Measurements from ENCODE around the gene ST6GALNAC6. TPM values are rescaled to one million over a fixed set of nuclear protein-coding genes. Genes with fewer than 3 reads are reported as not detected.

Gene ST6GALNAC6
- total RNA-seq, 1 donor, result 44.0 TPM

DNA sequence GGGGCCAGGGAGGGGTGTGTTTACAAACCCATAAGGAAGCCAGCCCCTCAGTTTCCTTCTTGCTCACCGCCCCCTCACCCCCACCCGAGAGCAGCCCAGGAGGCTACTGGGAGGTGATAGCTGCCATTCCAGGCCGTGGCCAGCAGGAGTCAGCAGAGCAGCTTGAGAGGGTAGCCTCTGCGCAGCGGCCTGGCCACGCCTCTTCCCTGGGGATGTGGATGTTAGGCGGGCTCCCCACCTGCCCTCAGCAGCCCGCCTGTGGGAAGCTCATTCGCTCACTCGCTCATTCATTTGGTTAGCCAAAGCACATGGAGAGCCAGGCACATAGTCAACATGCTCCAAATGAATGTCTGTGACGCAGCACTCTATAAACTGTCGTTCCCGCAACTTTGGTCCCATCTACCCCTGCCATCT, 44.3 kb upstream of the ST6GALNAC6 start:
- DNase-seq (ENCODE audit: low read depth), result peak; percentile 75
- TF ChIP-seq, protein P1, sequence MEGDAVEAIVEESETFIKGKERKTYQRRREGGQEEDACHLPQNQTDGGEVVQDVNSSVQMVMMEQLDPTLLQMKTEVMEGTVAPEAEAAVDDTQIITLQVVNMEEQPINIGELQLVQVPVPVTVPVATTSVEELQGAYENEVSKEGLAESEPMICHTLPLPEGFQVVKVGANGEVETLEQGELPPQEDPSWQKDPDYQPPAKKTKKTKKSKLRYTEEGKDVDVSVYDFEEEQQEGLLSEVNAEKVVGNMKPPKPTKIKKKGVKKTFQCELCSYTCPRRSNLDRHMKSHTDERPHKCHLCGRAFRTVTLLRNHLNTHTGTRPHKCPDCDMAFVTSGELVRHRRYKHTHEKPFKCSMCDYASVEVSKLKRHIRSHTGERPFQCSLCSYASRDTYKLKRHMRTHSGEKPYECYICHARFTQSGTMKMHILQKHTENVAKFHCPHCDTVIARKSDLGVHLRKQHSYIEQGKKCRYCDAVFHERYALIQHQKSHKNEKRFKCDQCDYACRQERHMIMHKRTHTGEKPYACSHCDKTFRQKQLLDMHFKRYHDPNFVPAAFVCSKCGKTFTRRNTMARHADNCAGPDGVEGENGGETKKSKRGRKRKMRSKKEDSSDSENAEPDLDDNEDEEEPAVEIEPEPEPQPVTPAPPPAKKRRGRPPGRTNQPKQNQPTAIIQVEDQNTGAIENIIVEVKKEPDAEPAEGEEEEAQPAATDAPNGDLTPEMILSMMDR (IDR thresholded peaks at IDR 0.05; ENCODE audit: insufficient read depth, low read depth, low read length), result peak; percentile 98
- H3K4me3 ChIP-seq (ENCODE audit: low read depth, low read length), result no peak overlapping the region

DNA sequence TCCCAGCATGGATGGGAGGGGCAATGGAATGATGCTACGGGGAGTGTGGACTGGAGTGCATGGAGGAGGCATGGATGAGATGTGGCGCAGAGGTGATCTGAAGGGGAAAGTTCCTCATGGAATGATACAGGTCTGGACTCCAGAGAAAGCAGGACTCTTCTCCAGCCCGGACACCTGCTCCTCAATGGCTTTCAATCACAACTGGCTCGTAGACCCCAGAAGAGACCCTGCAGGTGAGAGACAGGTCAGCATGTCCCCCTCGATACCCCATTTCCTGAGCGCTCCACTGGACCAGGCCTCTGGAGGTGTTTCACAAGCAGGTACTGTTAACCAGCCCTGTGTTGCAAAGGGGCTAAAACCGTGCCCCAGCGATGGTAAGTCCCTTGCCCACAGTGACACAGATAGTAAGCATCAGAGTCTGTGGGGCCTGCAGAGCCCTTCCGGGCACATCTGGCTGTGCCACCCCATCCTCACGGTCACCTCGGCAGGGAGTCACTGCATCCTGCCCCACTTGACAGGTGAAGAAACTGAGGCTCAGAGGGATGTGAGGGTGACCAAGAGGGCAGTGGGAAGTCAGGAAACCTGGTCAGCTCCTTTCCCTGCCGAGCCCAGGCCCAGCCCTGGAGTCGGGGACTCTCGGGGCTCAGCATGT, 43.7 kb upstream of the ST6GALNAC6 start:
- DNase-seq (ENCODE audit: low read depth), result no peak
- H3K4me3 ChIP-seq (ENCODE audit: low read depth, low read length), result no peak overlapping the region
- TF ChIP-seq, protein P1 (IDR thresholded peaks at IDR 0.05; ENCODE audit: insufficient read depth, low read depth, low read length), result no peak

DNA sequence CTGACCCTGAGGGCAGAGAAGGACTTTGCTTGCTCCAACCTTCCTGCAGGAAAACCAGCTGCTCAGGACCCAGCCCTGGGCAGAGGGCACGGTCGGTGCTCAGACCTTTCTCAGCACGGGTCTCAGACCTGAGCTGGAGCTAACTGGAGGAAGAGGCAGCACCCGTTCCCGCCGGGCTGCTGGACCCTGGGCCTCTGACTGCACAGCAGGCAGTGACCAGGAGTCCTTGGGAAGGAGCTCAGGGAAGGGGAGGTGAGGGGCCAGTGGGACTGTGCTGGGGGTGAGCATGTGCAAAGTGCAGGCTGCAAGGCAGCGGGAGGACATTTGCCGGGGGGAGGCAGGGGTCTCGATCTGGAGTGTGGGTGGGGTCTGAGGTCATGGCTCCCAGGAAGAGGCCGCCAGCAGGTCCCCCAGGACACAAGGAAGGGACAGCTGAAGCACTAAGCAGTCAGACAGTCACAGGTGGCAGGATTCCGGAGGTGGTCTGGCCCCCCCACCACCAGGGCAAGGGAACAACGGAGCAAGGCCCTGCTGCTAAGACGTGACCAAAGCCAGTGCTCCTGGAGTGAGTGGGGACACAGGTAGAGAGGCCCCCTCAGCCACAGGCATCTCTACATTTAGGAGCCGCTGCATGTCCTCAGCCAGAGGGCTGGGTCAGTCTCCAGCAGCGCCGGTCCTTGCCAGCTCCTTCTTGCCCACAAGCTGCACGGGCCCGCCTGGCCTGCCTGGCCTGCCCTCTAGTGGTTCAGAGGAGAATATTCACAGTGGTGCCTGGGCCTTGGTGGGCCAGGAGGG, 43.0 kb upstream of the ST6GALNAC6 start:
- TF ChIP-seq, protein P1 (IDR thresholded peaks at IDR 0.05; ENCODE audit: insufficient read depth, low read depth, low read length), result peak; percentile 86
- peak; percentile 64 for DNase-seq (ENCODE audit: low read depth)
- no peak overlapping the region for H3K4me3 ChIP-seq (ENCODE audit: low read depth, low read length)

DNA sequence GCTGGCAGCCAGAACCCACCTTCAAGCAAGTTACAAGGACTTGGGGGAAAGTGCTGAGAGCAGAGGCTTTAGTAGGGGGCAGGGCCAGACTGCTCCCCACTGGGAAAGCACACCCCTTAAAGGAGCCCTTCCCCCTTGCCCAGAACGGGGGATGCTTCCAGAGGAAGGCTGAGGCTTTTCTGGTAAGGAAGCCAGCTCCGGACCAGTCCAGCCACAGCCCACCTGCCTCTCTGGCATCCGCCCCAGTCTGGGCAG, 42.5 kb upstream of the ST6GALNAC6 start:
- no peak for DNase-seq (ENCODE audit: low read depth)
- H3K4me3 ChIP-seq (ENCODE audit: low read depth, low read length), result no peak overlapping the region
- TF ChIP-seq, protein P1 (IDR thresholded peaks at IDR 0.05; ENCODE audit: insufficient read depth, low read depth, low read length), result no peak

DNA sequence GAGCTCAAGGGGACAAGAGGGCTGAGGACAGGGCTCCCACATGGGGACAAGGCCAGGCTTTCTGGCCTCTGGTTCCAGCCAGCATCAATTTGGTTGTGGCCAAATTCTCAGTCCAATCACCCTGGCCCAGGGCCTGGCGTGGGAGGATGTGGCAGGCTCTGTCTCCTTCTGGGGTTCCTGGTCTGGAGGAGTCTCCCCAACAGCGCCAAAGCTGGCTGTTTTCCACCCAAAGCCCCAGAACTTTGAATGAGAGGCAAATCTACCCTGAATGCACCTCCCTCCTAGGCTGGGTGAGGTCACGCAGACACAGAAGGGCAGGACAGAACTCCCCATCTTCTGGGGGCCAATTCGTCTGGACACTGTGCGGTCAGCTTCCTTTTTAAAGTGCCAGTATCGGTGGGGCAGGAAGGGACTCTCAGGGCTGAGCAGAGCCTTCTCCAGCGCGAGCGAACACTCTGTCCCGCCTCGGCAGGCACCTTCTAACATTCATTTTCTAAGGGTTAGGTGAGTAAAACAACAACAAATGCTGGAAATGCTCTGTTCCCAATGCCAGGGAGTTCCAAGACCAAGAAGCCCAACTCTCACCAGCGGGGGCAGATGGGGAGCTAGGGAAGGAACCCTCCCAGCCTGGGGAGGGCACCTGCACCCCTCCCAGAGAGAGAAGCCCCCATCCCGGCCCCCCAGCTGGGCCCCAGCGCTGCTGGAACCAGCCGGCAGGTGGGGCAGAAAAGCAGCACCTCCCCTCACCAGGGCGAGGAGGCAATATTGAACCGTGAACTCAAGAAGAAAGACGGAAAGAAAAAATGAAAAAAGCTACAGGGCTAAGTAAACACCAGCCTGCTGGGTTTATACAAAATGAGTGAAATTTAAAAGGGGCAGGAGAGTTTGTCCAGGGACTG, 41.9 kb upstream of the ST6GALNAC6 start:
- TF ChIP-seq, protein P1 (IDR thresholded peaks at IDR 0.05; ENCODE audit: insufficient read depth, low read depth, low read length), result no peak
- DNase-seq (ENCODE audit: low read depth), result no peak
- no peak overlapping the region for H3K4me3 ChIP-seq (ENCODE audit: low read depth, low read length)

DNA sequence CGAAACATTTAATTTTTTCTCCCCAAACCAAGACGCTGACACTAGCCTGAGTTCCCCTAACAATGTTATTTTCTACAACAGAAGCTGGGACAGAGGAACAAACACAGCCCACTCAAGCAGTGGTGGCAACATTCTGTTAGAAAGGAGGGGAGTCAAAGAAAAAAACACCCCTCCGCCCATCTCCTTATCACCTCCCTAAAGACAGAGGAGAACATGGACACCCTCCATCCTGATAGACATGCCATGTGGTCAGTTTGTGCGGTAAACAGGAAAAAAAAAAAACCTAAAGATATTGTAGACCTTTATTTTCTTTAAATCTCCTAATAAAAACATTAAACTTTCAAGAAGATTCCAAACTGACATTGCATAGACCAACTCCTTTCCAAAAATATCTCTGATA, 41.2 kb upstream of the ST6GALNAC6 start:
- no peak overlapping the region for H3K4me3 ChIP-seq (ENCODE audit: low read depth, low read length)
- TF ChIP-seq, protein P1 (IDR thresholded peaks at IDR 0.05; ENCODE audit: insufficient read depth, low read depth, low read length), result no peak

More for the DNA sequence above, 41.2 kb upstream of the ST6GALNAC6 start:
- DNase-seq (ENCODE audit: low read depth), result no peak
